Measurements from ENCODE around the gene CSMD2.

Gene CSMD2

DNA sequence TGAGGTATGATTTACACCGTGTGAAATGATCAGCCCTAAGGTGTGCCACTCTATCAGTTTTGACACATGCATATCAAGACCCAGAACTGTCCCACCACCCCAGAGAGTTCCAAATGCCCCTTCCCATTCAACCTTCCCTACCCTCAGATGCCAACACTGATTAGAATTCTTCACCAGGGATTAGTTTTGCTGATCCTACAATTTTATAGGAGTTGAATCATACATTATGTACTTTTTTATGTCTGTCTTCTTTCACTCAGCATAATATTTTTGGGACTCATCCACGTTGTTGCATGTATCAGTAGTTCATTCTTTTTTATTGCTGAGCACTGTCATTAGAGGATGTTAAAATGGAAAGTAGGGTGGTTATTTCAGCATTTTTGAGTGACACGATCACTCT lies 514.3 kb downstream of the CSMD2 start:
- TF ChIP-seq EZH2phosphoT487 (IDR thresholded peaks at IDR 0.05; ENCODE audit: low read depth) = no peak
- Histone ChIP-seq H2AFZ (ENCODE audit: low read depth, low read length) (no peak overlapping the region), H3K9me3 (ENCODE audit: insufficient read depth, low read length) (no peaks in the 10 kb centered on the region), H3K79me2 (ENCODE audit: low read length) (no peaks in the 10 kb centered on the region), H3K27me3 (ENCODE audit: low read depth, low read length) (no peaks in the 10 kb centered on the region), H3K4me2 (ENCODE audit: low read length) (no peak overlapping the region), H3K27ac (ENCODE audit: low read length) (no peak overlapping the region), H3K4me3 (ENCODE audit: low read length) (no peak overlapping the region), H4K20me1 (ENCODE audit: insufficient read depth, low read length) (no peaks in the 10 kb centered on the region), H3K9ac (ENCODE audit: low read length) (no peak overlapping the region), H3K36me3 (replicated peaks; ENCODE audit: low read depth, low read length) (no peaks in the 10 kb centered on the region), H3K4me1 (ENCODE audit: low read length) (no peaks in the 10 kb centered on the region)

DNA sequence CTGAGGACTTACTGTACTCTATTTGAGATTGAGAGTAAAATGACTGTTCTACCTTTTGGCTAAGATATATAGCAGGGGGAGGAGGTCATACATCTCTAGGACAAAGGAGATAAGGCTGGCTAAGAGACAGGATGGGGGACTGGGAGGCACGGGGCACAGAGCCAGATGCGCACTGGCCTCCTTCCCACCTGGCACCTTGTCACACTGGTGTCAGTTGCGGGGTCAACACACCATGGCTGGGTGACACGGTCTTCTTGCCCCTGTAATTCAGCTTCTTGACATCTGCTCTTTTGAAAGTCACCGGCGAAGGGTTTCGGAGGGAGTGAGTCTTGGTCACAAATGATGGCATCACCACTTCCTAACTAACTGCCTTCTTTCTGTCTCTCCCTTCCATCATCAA lies 515.3 kb downstream of the CSMD2 start:
- no peaks in the 10 kb centered on the region for H3K79me2 ChIP-seq (ENCODE audit: low read length)
- H2AFZ ChIP-seq (ENCODE audit: low read depth, low read length) = no peak overlapping the region
- no peaks in the 10 kb centered on the region for H3K4me1 ChIP-seq (ENCODE audit: low read length)
- H3K36me3 ChIP-seq (replicated peaks; ENCODE audit: low read depth, low read length) = no peaks in the 10 kb centered on the region
- H4K20me1 ChIP-seq (ENCODE audit: insufficient read depth, low read length) = no peaks in the 10 kb centered on the region
- H3K27me3 ChIP-seq (ENCODE audit: low read depth, low read length) = no peaks in the 10 kb centered on the region
- H3K4me2 ChIP-seq (ENCODE audit: low read length) = no peak overlapping the region
- H3K4me3 ChIP-seq (ENCODE audit: low read length) = no peak overlapping the region
- TF ChIP-seq CTCF (IDR thresholded peaks at IDR 0.05; ENCODE audit: low read depth, low read length) = no peak
- no peak for TF ChIP-seq EZH2phosphoT487 (IDR thresholded peaks at IDR 0.05; ENCODE audit: low read depth)
- no peaks in the 10 kb centered on the region for H3K9me3 ChIP-seq (ENCODE audit: insufficient read depth, low read length)
- H3K27ac ChIP-seq (ENCODE audit: low read length) = no peak overlapping the region
- no peak overlapping the region for H3K9ac ChIP-seq (ENCODE audit: low read length)

- no peaks in the 10 kb centered on the region for H3K27me3 ChIP-seq (ENCODE audit: low read depth, low read length)
- no peaks in the 10 kb centered on the region for H3K36me3 ChIP-seq (replicated peaks; ENCODE audit: low read depth, low read length)
- H3K9ac ChIP-seq (ENCODE audit: low read length) = no peak overlapping the region
- no peaks in the 10 kb centered on the region for H3K9me3 ChIP-seq (ENCODE audit: insufficient read depth, low read length)
- no peak for TF ChIP-seq EZH2phosphoT487 (IDR thresholded peaks at IDR 0.05; ENCODE audit: low read depth)
- TF ChIP-seq CTCF (IDR thresholded peaks at IDR 0.05; ENCODE audit: low read depth, low read length) = no peak
- H4K20me1 ChIP-seq (ENCODE audit: insufficient read depth, low read length) = no peaks in the 10 kb centered on the region
- no peaks in the 10 kb centered on the region for H3K4me1 ChIP-seq (ENCODE audit: low read length)
- no peaks in the 10 kb centered on the region for H3K79me2 ChIP-seq (ENCODE audit: low read length)
- H3K4me3 ChIP-seq (ENCODE audit: low read length) = no peak overlapping the region
- no peak overlapping the region for H3K27ac ChIP-seq (ENCODE audit: low read length)
- H2AFZ ChIP-seq (ENCODE audit: low read depth, low read length) = no peak overlapping the region
- H3K4me2 ChIP-seq (ENCODE audit: low read length) = no peak overlapping the region
These were observed 521.8 kb downstream of the CSMD2 start for GRCh38 chr1:33643216-33643615.

DNA sequence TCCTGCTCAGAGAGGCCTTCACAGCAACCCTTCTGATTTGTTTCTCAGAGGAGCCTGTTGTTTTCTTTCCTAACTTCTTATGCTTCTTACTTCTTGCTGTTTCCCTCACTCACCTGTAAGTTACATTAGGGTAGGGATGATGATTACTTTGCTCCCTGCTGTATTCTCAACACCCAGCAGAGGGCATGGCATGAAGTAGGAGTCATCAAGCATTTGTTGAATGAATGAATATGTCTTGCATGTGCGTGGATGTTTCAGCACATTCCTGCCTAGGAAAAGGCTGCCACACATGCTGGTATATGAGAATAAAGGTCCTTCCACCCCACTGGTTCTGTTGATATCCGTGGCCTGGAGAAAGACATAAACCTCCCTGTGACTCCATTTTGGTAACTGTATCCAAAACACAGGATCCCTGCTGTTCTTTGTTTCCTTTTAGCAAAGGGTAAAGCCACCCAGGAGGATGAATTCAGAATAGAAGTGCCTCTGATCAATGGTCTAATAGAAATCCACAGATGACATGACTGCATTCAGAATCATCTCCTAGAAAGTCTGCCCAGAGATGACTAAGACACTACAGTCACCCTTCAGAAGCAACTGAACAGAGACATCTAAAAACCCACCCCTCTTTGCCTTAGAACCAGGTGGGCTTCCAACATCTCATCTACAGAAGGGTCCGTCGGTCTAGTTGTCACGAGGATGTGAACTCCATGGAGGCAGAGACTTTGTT lies 523.8 kb downstream of the CSMD2 start:
- Histone ChIP-seq H2AFZ (ENCODE audit: low read depth, low read length) (no peak overlapping the region), H3K27me3 (ENCODE audit: low read depth, low read length) (no peaks in the 10 kb centered on the region), H3K4me3 (ENCODE audit: low read length) (no peak overlapping the region), H3K79me2 (ENCODE audit: low read length) (no peaks in the 10 kb centered on the region), H3K4me1 (ENCODE audit: low read length) (no peaks in the 10 kb centered on the region), H3K36me3 (replicated peaks; ENCODE audit: low read depth, low read length) (no peaks in the 10 kb centered on the region), H3K9ac (ENCODE audit: low read length) (no peak overlapping the region), H3K27ac (ENCODE audit: low read length) (no peak overlapping the region), H4K20me1 (ENCODE audit: insufficient read depth, low read length) (no peaks in the 10 kb centered on the region), H3K4me2 (ENCODE audit: low read length) (no peak overlapping the region), H3K9me3 (ENCODE audit: insufficient read depth, low read length) (no peaks in the 10 kb centered on the region)
- TF ChIP-seq EZH2phosphoT487 (IDR thresholded peaks at IDR 0.05; ENCODE audit: low read depth) = no peak
- TF ChIP-seq CTCF (IDR thresholded peaks at IDR 0.05; ENCODE audit: low read depth, low read length) = peak; percentile 45
